HG02943 (cell line): ENCODE measurements around the gene LMAN1L.

Source experiments
- ATAC-seq: cut with Tn5 transposase; IDR thresholded peaks from one replicate; pipeline ENCODE4 v1.9.1; 2021; ENCODE audit warnings: mild to moderate bottlenecking, low read depth, moderate library complexity; ENCODE audit not compliant: unreplicated experiment

LMAN1L gene

DNA sequence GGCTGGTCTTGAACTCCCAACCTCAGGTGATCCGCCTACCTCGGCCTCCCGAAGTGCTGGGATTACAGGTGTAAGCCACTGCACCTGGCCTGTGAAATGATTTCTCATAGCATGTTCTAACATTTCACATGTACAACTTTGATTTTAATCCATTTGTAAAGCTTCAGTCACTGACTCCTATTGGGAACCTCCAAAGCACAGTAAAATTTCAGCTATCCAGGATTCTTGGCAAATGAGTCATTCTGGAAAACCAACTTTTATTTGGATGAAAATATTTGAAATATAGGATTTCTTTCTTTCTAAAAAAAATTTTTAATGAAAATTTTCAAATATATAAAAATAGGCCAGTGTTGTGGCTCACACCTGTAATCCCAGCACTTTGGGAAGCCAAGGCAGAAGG lies 2.7 kb upstream of the LMAN1L start:
- ATAC-seq: no peak

DNA sequence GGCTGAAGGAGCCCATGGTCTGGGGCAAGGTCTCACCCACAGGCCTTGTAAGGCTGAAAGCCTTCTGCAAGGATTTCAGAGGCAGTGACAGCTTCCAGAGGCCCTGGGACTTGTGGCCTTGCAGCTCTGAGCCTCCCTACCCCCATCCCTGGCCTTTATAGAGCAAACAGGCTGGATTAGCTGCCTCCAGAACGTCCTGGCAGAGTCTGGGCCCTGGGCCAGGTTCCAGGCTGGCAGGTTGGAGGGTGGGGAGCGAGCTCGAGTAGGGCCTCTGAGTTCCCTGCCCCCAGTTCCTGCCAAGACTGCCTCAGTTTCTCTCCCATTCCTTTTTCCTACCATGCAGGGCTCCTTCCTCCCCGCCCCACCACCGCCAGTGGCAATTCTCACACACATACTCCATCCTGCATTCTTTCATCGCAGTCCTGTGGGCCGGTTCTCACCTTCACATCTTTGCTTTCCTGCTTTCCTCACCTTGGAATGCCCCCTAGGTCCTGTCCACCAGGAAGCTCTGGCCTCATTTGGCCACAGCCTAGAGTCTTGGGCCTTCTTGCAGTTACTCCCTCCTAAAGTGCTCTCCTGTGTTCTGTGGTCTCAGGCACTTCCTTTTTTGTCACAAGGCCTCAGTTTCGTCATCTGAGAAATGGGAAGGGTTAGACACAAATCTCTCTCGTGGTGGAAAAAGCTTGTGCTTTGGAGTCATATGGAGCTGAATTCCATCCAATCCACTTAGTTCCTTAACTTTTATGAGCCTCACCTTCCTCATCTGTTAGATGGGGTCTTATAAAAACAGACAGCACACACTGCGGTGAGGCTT lies 2.7 kb downstream of the LMAN1L start:
- no peak for ATAC-seq

- ATAC-seq: no peak
Measured at GRCh38 chr15:74815961-74816360, 3.3 kb downstream of the LMAN1L start.

DNA sequence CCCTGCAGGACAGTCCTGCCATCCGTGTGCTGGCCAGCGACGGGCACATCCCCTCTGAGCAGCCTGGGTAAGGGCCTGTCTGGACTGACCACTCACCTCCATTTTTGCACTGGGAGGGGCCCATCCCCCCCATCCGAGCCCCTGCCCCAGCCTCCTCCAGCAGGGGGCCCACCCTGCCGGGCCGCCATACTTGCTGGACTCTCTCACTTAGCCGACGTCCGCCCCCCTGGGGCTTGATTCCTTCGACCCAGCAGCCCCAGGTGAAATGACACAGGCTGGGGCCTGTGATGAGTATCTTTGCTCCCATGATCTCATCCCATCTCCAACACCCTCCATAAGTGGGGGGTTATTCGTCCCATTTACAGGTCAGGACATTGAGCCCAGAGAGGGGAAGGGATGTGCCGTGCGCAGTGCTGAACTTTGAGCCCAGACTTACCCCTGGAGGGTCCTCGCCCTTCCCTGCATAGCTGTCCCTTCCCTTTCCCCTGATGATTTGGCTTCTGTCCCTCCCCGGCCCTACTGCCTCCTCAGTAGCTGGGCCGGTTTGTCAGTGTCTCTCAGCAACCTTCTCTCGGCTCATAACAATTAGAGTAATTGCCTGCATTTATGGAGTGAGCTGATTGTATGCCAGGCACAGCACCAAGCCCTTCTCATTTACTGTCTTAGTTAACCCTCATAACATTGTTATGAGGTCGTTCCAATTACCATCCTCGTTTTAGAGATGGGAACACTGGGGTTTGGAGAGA lies 4.2 kb downstream of the LMAN1L start:
- ATAC-seq: no peak

DNA sequence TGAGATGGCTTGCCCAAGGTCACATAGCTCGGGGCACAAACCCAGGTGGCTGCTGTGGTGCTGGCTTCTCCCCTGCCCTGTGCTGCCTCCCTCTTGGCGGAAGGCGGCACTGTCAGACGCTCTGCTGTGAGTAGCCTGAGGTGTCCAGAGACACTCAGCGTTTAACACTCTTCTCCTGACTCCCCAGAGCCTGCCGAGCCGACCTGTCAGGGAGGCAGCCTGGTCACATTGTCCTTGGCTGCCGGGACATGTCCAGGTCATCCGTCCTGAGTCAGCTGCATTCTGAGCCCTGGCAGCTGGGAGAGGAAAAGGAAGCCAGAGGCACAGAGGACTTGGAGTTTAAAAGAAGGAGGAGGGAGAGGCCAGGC lies 4.7 kb downstream of the LMAN1L start:
- no peak for ATAC-seq

- no peak for ATAC-seq
Measured at GRCh38 chr15:74820056-74820455, 7.4 kb downstream of the LMAN1L start.

DNA sequence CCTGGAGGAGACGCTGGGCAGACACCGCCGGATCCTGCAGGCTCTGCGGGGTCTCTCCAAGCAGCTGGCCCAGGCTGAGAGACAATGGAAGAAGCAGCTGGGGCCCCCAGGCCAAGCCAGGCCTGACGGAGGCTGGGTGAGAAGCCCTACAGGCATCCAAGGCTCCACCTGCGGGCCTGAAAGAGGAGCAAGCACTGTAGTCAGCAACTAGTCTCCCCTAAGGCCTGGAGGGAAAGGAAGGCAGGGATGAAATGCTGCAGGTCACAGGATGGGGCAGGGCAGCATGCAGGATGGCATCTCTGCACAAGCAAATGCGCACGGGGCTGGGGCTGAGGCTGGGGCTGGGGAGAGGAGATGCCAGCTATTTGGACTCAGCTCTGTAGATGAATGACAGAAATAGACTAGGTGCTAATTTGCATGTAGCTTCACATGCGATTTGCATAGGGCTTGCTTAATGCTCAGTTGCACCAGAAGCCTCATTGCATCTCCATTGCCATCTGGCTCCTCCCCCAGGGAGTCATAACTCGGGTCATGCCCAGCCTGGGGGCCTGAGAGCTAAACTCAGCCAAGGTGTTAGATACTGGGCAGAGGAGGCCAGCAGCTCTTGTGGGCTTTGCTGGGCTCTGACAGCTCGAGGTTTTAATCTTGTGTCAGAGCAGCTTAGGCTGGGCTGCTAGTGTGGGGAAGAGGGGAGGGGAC lies 8.6 kb downstream of the LMAN1L start:
- peak; percentile 74 for ATAC-seq

- no peak for ATAC-seq
Measured at GRCh38 chr15:74821790-74822158, 9.1 kb downstream of the LMAN1L start.

DNA sequence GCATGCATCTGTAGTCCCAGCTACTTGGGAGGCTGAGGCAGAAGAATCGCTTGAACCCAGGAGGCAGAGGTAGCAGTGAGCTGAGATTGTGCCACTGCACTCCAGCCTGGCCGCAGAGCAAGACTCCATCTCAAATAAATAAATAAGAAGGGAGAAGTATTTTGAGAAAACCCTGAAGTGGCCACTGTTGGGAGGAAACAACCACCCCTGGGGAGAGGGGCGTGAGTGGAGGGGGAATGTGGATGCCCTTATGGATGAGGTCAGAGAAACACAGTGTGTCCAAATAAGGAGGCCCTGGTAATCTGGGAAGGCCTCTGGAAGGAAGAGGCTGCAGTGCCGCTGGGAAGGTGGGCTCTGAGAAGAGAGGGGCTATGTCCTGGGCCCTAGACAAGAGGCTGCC lies 9.6 kb downstream of the LMAN1L start:
- ATAC-seq: no peak

DNA sequence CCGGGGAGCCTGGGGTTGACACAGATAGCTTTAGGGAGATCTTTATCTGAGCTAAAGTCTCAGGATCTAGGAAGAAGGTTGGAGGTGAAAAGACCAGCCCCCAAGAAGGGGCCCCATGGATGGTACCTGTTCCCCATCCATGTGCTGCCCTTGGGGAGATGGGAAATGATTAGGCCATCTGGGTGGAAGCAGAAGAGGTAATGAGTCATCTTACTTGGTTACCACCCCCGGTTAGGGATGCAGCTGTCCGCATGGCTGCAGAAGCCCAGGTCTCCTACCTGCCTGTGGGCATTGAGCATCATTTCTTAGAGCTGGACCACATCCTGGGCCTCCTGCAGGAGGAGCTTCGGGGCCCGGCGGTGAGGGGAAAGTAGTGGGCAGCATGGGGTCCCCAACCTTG lies 10.7 kb downstream of the LMAN1L start:
- no peak for ATAC-seq

- no peak for ATAC-seq
Measured at GRCh38 chr15:74824976-74825375, 12.3 kb downstream of the LMAN1L start.

DNA sequence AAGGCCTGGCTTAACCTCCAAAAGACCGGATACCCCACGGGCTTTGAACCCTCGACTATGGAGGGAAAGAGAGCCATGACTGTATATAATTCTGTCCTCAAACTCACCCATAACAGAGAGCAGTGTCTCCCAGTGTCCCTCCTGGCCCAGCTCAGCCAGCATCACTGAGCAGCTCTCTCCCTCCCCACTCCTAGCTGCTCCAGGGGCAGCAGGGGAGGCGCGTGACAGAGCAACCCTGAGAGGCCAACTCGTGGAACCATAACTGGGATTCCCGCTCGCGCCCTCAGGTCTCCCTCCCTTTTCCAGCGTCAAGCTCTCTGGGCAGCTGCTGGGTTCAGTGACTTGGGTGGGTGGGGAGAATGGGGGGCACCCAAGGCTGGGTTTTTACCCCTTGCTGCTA lies 13.2 kb downstream of the LMAN1L start:
- no peak for ATAC-seq

- no peak for ATAC-seq
Measured at GRCh38 chr15:74826364-74826819, 13.8 kb downstream of the LMAN1L start, which contains the start of gene CPLX3. Gene CPLX3 (plus strand): TSS chr15:74826627. CDS start chr15:74826704, 77 bp downstream.

- ATAC-seq: no peak
Measured at GRCh38 chr15:74826921-74827320, 14.3 kb downstream of the LMAN1L start.

DNA sequence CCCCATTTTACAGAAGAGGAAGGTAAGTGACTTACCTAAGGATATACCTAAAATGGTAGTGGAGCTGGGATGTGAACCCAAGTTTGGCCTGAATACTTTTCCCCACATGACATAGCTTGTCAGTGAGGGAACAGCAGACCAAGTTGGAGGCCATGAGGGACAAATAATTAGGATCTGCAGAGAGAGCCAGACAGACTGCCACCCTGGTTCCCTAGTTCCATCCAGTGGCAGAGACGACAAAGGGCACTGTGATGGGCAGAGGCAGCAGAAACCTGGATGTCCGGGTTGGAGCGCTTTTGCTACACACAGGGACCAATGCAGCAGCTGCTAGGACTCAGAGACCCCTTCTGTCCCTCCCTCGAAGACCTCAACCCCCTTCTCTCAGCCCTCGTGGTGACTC lies 15.0 kb downstream of the LMAN1L start:
- no peak for ATAC-seq

DNA sequence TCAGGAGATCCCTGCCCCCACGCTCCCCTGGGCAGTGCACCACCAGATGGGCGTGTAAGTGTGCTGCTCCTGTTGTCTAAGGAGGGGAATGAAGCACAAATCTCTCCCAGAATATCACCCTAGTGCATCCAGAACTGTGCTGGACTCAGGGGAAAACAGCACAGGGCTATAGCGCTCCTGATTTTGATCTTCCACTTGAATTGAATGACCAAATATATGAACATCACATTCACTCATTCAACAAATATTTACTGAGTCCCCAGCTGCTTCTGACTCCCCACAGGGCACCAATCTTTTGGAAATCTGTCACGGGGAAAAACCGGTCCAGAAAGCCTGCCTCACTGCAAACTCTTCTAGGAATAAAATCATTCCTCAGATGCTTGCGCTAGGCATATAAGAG lies 16.2 kb downstream of the LMAN1L start:
- ATAC-seq: no peak

DNA sequence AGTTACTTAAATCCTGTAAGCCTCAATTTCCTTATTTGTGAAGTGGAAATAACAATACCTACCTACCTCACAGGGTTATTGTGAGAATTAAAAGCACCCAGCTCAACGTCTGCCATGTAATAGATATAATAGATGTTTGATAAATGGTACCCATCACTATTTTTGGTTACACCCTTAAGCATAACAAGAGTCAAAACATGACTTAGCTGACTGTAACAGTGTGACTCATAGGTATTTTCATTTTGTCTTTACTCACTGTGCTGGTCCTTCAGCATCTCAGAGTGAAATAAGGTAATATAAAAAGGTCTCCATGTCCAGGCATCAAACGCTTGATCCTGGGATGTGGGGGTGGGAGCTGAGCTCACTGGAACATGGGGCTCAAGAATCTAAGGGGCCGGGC lies 16.9 kb downstream of the LMAN1L start:
- no peak for ATAC-seq

DNA sequence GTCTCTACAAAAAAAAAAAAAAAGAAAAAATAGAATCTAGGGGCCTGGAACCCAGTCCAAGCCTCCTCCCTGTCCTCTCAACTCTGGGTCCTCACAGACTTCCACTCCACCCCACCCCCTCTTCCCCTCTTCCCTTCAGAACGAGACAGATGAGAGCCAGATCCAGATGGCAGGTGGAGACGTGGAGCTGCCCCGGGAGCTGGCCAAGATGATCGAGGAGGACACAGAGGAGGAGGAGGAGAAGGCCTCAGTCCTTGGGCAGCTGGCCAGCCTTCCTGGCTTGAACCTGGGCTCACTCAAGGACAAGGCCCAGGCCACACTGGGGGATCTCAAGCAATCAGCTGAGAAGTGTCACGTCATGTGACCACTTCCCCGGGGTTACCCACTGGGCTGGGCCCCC lies 17.4 kb downstream of the LMAN1L start:
- no peak for ATAC-seq

DNA sequence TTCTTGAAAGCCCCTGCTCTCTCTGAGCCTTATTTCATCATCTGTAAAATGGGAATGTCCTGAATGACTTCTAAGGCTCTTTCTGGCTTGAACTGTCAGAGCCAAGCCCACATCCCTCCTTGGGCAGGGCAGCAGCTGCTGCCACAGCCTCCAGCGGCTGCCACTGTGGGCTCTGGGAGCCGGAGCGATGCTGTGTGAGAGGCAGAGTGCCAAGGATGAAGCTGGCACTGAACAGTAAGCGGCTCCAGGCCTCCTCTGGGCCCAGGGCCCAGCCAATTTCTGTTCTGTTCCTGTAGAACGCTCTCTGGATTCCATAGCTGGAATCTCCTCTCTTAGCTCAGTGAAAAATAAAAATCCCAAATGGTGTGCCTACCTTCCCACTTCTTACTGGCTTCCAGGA lies 18.2 kb downstream of the LMAN1L start:
- no peak for ATAC-seq

- ATAC-seq: no peak
Measured at GRCh38 chr15:74831813-74832495, 19.3 kb downstream of the LMAN1L start.

DNA sequence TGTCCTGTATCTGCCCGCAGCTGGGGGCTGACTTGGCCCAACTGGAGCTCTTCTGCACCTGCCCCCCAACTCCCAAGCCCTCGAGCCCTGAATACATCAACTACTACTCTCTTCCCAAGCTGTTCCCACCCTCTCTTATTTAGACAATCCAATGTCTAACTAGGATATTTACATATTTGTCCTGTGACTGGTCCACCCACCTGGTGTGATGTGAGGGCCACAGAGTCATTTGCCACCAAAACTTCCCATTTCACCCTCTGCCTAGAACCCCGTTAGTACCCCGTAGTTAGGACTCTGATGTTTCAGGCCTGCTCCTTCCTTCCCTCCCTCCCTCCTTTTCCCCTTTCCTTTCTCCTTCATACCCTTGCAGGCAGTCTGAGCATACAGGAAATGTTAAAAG lies 20.2 kb downstream of the LMAN1L start:
- ATAC-seq: no peak
